Stimulated activated CD4-positive, alpha-beta T cell treated with anti-CD3 and anti-CD28 coated beads, Interleukin-2, amount 100 ng/mL, for 24 hours (primary cell): ENCODE data around the gene HLA-DPB1.
"Not testable (repeated sequence)": the region's sequence is repeated elsewhere in the genome, so short reads cannot be mapped to it uniquely, and the experiment has no call there.

Experiments used
- DNase-seq, 2 donors: peaks; one replicate each; pipeline ENCODE4 v3.0.0-alpha.2; 2020

Gene HLA-DPB1

DNA sequence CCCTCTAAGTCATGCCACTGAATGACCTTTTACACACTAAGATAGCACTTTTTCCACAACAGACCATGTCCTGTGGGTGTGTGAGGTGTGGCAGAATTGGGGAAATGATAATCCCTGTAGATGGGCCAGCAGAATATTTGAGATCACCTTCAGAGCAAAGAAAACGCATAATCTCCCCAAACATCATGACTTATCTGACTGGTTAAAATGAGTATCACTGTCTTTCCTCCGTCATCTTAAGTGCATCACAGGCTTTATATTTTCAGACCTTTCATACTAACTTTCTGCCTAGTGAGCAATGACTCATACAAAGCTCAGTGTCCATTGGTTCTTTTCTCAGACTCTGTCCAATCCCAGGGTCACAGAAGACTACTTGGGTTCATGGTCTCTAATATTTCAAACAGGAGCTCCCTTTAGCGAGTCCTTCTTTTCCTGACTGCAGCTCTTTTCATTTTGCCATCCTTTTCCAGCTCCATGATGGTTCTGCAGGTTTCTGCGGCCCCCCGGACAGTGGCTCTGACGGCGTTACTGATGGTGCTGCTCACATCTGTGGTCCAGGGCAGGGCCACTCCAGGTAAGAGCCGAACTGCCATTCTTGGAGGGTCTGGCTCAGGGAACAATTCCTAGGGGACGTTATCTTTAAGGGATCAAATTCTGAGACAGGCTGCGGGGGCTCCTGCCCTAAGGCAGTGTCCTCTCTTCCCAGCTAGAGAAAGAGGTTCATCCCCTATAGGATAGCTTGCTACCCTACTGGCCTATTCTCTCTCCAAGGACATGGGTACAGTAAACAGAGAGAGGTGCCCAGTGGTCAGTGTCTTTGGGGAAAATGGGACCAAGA lies at the start of gene HLA-DPB1:
TSS of gene HLA-DPB1 (plus strand) at position 423 of the 838 bp plus-strand sequence. CDS start at position 475, 52 bp downstream.
- DNase-seq: no peak

DNA sequence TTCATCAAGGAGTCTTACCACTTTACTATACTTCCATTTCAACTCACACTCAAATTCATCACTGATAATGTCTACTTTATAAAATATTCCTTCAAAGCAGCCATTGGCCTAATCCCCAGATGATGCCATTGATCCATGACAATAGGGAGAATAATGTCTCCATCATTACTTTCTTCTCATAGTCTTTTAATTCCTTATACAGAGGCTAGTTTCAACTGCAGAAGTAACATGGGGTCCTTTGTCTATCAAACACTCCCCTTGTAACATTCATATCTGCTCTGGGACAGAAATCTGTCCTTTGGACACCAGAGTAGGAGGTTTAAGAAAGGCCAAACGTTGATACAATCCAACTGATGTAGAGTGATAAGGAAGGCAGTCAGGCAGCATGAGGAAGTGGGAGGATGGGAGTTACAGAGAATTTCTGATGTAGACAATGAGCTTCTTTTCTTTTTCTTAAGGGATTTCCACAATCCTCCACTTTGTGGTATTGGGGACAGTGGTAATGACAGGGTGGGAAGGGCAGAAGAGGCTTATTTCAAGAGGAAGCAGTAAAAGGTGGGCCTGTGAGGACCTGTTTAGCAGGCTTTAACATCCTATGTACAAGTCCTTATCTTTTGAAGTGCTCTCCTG lies 47.5 kb upstream of the HLA-DPB1 start:
- DNase-seq: no peak

DNA sequence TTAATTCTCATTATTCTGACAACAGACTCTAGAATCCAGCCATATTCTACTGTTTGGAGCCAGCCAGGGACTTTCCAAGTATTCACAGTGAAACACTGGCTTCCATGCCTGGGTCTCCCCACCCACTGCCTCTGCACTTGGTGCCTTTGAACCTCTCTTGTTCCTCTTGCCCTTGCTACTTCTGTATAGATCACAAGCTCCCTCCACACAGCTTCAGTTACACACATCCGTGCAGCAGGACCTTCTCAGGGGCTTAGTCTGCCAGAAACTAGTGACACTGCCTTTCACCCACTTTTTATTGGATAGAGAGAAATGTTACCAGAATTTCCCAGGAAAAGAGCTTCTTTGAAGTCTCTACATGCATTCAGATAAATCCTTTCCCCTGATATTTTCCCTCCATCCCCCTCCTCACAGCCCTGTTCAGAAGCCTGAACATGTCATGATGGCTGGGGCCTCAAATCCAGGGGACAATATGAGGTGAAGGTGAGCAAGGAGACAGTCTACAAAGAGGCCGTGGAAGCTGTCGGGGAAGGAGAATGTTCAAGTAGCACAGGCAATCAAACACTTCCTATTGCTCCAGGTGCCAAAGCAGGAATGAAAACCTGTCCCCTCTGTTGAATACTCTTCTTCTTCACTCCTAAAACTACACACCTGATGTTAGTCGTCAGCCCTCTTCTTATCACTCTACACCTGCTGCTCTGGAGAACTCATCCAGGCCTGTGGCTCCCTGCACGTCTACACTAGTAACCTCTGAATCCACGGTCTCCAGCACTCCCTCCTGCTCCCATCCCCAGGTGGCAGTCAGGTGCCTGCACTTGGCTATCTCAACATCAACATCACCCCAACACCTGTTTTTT lies 46.2 kb upstream of the HLA-DPB1 start:
- no peak for DNase-seq

DNA sequence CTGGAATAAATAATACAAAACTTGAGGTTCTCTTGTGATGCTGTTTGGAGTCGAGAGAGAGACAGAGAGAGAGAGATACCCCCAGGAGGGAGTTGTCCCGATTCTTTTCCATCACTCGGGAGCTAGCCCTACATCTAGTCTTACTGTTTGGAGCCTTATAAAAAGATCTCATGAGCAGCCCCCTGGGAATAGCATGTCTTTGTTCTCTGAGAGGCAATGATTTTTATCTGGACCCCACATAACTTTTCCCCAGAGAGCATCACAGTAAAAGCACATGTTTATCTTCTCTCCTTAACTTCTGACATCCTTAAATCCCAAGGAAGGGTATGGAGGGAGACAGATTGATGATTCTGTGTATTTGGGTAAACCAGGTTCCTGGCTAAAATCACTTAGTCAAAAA lies 45.5 kb upstream of the HLA-DPB1 start:
- no peak for DNase-seq

DNA sequence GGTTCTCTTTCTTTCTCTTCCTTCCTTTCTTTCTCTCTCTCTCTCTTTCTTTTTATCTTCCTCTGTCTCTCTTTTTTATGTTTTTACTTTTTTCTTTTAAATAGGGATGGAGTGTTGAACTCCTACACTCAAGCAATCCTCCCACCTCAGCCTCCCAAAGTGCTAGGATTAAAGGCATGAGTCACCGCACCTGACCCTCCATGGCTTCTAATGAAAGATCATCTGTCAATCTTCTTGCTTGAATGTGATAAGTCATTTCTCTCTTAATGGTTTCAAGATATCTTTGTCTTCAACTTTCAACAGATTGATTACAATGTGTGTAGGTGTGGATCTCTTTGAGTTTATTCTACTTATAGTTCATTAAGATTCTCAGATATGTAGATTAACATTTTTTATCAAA lies 41.2 kb upstream of the HLA-DPB1 start:
- DNase-seq: no peak

DNA sequence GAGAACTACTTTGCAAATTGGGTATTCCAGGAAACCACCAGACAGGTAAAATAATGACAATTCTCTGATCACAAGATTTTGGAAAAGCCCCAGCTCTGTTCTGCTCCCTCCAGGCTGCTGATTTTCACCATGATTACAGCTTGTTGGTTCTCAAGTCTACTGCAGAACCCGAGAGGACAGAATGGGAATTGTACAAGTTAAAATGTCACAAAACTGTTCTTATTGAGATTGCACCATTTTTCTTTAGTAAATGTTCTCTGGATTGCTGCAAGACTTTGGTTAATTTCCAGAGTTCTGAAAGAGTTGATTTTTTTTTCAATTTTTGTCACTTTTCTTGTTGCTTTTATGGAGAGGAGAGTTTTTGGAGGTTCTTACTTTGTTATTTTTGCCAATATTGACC lies 39.3 kb upstream of the HLA-DPB1 start:
- no peak for DNase-seq

DNA sequence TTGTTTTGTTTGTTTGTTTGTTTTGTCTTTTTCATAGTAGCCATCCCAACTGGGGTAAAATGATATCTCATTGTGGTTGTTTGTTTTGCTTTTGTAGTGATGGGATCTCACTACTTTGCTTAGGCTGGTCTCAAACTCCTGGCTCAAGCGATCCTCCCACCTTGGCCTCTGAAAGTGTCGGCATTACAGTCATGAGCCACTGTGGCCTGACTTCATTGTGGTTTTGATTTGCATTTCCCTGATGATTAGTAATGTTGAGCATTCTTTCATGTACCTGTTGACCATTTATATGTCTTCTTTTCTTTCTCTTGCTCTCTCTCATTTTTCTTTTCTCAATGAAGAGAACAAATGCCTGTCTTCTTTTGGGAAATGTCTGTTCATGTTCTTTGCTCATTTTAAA lies 35.6 kb upstream of the HLA-DPB1 start:
- no peak for DNase-seq

DNA sequence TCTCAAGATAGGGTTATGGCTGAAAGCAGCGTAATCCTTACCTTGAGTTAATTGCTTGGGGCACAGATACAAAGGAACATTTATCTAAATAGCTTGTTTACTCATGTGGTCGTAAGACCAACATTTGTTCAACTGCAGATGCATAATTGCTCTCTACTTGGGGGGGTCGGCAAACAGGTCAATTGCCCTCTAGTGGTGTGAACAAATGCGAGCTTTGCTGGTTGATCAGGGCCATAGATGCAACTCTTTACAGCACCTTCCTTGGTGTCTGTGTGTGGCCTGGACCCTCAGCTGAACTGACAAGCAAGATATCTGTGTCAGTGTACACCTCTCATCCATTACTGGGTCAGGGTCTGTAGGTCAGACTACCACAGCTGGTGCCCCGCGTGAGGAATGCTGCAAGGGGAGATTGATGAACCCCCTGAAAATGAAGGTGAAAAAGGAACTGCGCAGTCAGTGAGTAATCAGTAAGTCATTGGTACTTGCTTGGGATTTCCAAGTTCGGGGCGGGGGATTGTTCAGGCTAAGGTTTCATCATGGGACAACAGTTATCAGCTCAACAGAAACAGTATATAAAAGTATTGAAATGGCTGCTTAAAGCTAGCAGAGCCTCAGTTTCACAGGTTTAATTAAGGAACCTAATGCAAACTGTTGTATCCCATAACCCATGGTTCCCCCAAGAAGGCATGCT lies 26.3 kb upstream of the HLA-DPB1 start:
- no peak for DNase-seq

DNA sequence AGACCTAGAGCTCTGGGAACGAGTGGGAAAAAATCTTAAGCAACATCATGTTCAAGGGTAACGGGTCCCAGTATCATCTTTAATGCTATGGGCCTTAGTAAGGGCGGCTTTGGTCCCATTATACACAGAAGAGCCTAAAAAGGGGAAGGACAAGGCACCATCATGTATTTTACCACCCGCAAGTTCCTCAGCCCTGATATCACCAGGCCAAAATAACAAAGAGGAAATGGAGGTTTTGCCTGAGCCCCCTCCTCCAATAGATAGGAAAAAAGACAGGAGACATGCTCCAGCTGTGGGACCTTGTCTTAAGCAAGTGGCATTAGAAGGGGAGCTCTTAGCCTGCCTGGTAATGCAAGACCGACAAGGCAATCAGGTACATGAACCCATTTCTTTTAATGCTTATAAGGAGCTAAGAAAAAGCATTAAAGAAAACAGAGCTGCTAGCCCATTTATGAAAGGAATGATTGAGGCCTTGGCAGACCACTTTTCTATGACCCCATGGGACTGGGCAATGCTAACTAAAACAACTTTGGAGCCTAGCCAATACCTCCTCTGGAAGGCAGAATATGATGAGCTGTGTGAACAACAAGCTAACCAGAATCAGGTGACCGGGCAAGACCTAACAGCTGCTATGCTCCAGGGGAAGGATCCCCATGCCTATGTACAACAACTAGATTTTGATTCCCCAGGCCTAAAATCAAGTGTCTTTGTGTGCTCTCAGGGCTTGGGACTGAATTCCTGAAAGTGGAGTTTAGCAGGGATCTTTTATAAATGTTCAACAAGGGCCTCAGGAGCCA lies 25.6 kb upstream of the HLA-DPB1 start:
- no peak for DNase-seq

DNA sequence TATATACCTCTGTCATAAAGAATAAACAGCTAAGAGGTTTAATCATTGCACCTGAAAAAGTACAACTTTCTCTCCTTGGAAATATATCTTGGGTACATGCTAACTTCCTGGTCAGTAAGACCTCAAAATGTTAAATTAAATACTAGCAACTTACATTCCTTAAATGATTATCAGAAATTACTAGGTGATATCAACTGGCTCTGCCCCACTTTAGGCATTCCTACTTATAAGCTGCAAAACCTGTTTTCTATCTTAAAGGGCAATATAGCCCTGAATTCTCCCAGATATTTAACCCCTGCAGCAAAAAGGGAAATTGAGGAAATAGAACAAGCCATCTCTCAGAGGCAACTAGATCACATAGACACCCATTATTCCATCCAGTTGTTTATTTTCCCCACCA lies 23.2 kb upstream of the HLA-DPB1 start:
- DNase-seq: no peak

DNA sequence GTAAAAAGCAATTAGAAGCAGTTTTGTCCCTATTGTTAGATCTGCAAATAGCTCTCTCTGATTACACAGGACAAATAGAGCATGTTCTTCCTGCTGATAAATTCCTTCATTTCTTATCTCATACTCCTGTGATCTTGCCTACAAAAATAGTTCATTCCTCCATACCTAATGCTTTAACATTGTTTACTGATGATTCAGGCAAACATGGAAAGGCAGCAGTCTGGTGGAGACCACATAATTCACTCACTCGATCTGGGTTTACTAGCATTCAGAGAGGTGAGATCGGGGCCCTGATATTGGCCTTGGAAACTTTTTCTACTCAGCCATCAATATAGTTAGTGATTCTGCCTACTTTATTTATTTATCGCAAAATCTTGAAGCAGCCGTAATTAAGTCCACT lies 22.6 kb upstream of the HLA-DPB1 start:
- DNase-seq: no peak

DNA sequence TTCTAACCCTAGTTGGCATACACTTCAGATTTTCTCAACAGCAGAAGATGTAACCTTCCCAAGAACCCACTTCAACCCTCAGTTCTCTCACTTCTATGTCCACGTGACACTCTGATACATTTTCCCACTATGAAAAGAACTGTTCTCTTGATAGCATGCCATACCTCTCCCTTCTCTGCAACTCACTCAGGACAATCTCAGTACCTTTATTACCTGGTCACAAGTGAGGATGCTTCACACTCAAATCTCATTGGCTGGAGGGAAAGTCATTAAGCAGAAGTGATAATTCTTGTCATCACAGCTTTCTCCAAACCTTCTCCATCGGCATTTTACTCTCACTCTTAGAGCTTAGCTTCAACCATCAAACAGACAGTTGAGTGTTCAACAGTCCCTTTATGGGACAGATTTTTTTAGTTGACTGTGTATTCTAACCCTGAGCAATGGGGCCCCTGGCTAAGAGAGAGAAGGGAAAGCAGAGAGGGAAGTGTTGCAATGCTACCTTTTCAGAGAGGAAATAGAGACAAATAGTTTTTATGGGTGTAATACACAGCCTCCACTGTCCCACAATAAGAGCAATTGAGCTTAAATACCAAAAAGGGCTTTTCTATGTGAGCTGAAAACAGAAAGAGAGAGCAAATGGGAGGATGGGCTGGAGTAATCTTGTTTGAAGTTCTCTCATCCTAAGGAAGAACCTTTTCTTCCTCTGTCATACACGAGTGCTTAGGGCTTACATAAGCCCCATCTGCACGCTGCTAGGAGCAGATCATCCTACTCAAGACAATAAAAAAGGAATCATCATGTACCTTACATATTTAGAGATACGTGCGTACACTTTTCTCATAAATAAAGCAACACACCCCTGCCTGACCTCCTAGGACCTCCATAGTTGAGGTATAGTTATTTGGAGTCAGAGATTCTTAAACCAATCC lies 18.3 kb upstream of the HLA-DPB1 start:
- DNase-seq: no peak

DNA sequence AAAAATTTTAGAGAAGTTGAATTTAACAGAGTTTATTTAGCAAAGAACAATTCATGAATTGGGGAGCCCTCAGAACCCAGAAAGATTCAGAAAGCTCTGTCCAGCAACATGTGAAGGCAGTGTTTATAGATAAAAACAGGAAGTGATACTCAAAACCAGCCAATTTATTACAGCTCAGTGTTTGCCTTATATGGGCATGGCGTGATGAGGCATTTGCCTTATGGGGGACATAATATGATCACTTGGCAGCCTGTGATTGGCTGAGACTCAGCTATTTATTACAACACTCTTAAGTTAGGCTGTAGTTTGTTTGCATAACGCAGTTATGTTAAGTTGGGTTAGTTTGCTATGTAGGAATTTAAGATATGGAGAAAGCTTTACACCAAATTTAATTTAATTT lies 13.8 kb upstream of the HLA-DPB1 start:
- no peak for DNase-seq

DNA sequence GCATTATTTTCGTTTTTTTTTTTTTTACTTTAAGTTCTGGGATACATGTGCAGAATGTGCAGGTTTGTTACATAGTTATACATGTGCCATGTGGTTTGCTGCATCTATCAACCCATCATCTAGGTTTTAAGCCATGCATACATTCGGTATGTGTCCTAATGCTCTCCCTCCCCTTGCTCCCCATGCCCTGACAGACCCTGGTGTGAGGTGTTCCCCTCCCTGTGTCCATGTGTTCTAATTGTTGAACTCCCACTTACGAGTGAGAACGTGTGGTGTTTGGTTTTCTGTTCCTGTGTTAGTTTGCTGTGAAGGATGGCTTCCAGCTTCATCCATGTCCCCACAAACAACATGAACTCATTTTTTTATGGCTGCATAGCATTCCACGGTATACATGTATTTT lies 12.4 kb upstream of the HLA-DPB1 start:
- DNase-seq: not testable (repeated sequence)

DNA sequence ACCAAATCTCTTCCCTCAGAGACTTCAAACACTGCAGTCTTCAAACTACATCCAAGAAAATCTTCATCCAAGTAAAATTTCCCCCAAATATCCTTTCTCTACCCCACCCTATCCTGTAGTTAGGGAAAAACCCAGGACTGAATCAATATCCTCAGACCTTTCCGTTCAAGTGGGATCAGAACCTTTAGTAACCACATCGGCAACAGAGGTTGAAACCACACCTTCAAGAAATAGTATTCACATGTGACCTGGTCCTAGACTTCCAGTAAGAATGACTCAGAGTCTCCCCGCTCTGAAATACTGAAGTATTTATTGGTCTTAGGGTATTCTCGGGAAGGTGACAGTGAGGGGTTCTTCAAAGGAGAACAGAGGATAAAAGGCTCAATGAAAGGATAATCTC lies 11.1 kb upstream of the HLA-DPB1 start:
- no peak for DNase-seq

DNA sequence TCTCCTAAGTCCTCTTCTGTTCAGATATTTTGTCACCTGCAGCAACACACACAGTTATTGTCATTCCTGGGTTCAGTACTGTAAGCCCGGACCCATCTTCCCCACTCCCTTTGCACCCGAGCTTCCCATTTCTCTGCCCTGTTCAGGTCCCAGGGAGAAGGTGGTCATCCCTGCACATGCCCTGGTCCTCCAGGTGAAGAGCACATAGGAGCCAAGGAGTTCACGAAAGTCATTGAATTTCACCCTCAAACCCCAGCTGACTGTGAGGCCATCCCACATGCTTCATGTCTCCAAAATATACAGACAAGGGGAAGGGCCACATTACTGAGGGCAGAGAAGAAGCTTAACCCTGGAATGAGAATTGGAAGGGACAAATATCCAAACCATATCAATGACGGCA lies 10.5 kb upstream of the HLA-DPB1 start:
- no peak for DNase-seq

DNA sequence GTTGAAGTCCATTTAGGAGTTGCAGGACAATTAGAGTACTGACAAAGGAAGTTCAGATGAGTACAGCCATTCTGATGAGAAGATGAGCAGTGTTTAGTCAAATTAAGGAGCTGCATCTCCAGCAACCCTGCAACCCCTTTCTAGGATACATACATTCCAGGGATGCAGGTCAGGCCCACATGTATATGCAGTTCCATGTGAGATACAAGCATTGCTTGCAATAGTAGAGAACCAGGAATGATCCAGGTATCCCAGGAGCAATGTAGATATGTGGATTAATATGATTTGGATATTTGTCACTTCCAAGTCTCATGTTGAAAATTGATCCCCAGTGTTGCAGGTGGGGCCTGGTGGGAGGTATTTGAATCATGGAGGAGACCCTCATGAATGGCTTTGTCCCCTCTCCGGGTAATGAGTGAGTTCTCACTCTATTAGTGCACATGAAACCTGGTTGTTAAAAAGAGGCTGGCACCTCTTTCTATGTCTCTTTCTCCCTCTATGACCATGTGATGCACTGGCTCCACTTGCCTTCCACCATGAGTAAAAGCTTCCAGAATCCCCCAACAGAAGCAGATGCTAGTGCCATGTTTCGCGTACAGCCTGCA lies 8.8 kb upstream of the HLA-DPB1 start:
- DNase-seq: no peak

DNA sequence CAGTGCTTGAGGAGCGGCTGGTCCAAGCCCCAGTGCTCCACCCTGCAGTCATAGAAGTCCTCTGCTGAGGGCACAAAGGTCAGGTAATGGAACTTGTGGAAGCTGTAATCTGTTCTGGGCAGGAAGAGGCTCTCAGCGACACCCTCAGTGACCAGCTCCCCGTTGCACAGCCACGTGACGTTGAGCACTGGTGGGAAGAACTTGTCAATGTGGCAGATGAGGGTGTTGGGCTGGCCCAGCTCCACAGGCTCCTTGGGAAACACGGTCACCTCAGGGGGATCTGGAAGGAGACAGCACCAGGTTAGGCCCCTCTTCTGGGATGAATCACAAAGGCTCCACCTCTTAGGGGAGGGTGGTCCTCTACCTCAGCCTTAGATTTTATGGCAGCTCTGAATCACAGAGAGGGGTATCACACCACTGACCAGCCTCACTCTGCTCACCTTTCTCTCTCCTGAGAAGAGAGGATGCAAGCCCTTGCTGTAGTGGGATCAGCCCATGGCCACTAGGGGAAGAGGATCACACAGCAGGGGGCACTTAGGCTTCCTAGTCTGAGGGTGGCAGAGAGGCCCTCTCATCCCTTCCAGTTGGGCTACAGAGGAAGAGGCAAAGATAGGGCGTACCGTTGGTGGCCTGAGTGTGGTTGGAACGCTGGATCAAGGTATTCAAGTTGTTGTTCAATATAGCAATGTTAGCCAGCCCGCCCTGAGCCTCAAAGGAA lies 6.6 kb upstream of the HLA-DPB1 start:
- no peak for DNase-seq

DNA sequence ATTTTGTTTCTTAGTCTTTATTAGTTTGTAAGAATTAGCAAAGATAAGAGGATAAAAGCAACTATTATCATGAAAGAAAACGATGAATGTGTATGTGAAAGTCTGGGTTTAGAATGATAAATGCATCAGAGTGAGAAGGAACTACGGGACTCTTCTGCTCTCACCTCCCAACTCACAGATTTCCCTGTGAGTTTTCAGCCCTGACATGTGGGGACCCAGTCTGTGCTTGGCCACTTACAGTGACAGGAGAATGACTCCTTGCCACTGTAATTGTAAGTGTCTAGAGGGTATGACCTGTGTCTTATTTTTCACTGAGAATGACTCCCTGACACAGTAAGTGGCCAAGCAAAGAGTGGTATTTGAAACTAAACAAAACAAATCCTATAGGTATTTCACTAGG lies 4.9 kb upstream of the HLA-DPB1 start:
- DNase-seq: no peak

DNA sequence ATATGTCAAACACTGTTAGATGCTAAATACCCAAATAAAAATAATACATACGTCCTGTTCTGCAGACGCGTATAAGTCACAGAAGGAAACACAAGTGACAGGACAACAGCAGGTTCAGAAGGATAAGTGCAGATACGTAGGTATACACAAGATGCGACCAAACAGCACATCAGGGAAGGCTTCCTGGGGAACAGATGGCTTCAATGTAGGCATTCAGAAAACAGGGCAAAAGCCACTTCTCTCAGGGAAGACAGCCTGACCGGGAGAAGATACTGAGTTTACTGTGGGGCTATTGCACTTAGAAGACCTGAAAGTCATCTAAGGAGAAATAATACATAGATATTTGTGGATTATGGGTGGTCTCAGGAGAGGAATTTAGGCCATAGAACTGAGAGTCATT lies 4.2 kb upstream of the HLA-DPB1 start:
- no peak for DNase-seq
